Measurements from ENCODE around the gene MNX1. TPM values are rescaled to one million over a fixed set of nuclear protein-coding genes. Genes with fewer than 3 reads are reported as not detected.

The MNX1 gene
- total RNA-seq, 5 donors from 2014 or later (not counting 1 experiment from before 2014, with no cell fraction given), result 0.10 to 0.30 TPM; not detected in 3

GRCh38 chr7:156968183-156968582 is 42.3 kb downstream of the MNX1 start:
- Mint-ChIP-seq H3K27me3 (no peaks in the 10 kb centered on the region), H3K27ac (no peak overlapping the region), H3K9me3 (no peaks in the 10 kb centered on the region), H3K4me3 (no peak overlapping the region), H3K4me1 (no peaks in the 10 kb centered on the region), H3K36me3 (peaks cover 43% of the 10 kb centered on the region)
- H3K4me1 ChIP-seq (ENCODE audit: control insufficient read depth in 1 of 2, extremely low read depth in 1 of 2, insufficient read depth in 2 of 2, low read length in 2 of 2), result no peaks in the 10 kb centered on the region
- ChIA-PET CTCF (no interaction called here), POLR2A (interaction anchor here in 1 of 2 donors (0.7 kb wide), 1 partner anchor 31 kb away, joined by 3 read pairs; no protein-coding TSS in a partner anchor)
- DNase-seq, result no peak
- no peak for ATAC-seq (replicated peaks in 1 of 4)
- H3K27ac ChIP-seq (ENCODE audit: low read length), result no peak overlapping the region
- WGBS (ENCODE audit: insufficient coverage), result 93% methylated on average over 23 of the region's 27 CpGs
- H3K4me3 ChIP-seq (ENCODE audit: control insufficient read depth in 1 of 2, extremely low read depth in 1 of 2, low read length in 1 of 2), result no peak overlapping the region
- no peaks in the 10 kb centered on the region for H3K9me3 ChIP-seq
- H3K36me3 ChIP-seq (ENCODE audit: control insufficient read depth in 2 of 2, extremely low read depth in 1 of 2, insufficient read depth in 1 of 2, low read length in 1 of 2), result peaks cover 14 to 53% of the 10 kb centered on the region in 2 donors
- H3K27me3 ChIP-seq (replicated peaks in 1 of 2; ENCODE audit: control insufficient read depth in 2 of 2, extremely low read depth in 1 of 2, insufficient read depth in 2 of 2, low read length in 1 of 2), result no peaks in the 10 kb centered on the region

GRCh38 chr7:156966387-156966786 is 44.1 kb downstream of the MNX1 start:
- Mint-ChIP-seq H3K9me3 (no peaks in the 10 kb centered on the region), H3K27ac (no peak overlapping the region), H3K4me3 (no peak overlapping the region), H3K27me3 (no peaks in the 10 kb centered on the region), H3K4me1 (no peaks in the 10 kb centered on the region), H3K36me3 (peaks cover 56% of the 10 kb centered on the region)
- DNase-seq (no peak), ATAC-seq (replicated peaks in 1 of 4) (no peak)
- Histone ChIP-seq H3K27me3 (replicated peaks in 1 of 2; ENCODE audit: control insufficient read depth in 2 of 2, extremely low read depth in 1 of 2, insufficient read depth in 2 of 2, low read length in 1 of 2) (no peaks in the 10 kb centered on the region), H3K27ac (ENCODE audit: low read length) (no peak overlapping the region), H3K4me3 (ENCODE audit: control insufficient read depth in 1 of 2, extremely low read depth in 1 of 2, low read length in 1 of 2) (no peak overlapping the region), H3K4me1 (ENCODE audit: control insufficient read depth in 1 of 2, extremely low read depth in 1 of 2, insufficient read depth in 2 of 2, low read length in 2 of 2) (no peaks in the 10 kb centered on the region), H3K9me3 (no peaks in the 10 kb centered on the region), H3K36me3 (ENCODE audit: control insufficient read depth in 2 of 2, extremely low read depth in 1 of 2, insufficient read depth in 1 of 2, low read length in 1 of 2) (peaks cover 14 to 71% of the 10 kb centered on the region in 2 donors)
- 92% methylated on average over 5 of the region's 8 CpGs for WGBS (ENCODE audit: insufficient coverage)
- ChIA-PET CTCF (no interaction called here), POLR2A (no interaction called here)

- Mint-ChIP-seq H3K4me3 (no peak overlapping the region), H3K36me3 (peaks cover 68% of the 10 kb centered on the region), H3K9me3 (no peaks in the 10 kb centered on the region), H3K27me3 (no peaks in the 10 kb centered on the region), H3K4me1 (peaks cover 0 to 5% (median 0%) of the 10 kb centered on the region in 3 donors), H3K27ac (no peak overlapping the region)
- ChIA-PET POLR2A (no interaction called here), CTCF (no interaction called here)
- no peak for DNase-seq
- H3K4me3 ChIP-seq (ENCODE audit: control insufficient read depth in 1 of 2, extremely low read depth in 1 of 2, low read length in 1 of 2), result no peak overlapping the region
- H3K4me1 ChIP-seq (ENCODE audit: control insufficient read depth in 1 of 2, extremely low read depth in 1 of 2, insufficient read depth in 2 of 2, low read length in 2 of 2), result no peaks in the 10 kb centered on the region
- H3K9me3 ChIP-seq, result no peaks in the 10 kb centered on the region
- H3K27me3 ChIP-seq (replicated peaks in 1 of 2; ENCODE audit: control insufficient read depth in 2 of 2, extremely low read depth in 1 of 2, insufficient read depth in 2 of 2, low read length in 1 of 2), result no peaks in the 10 kb centered on the region
- no peak overlapping the region for H3K27ac ChIP-seq (ENCODE audit: low read length)
- H3K36me3 ChIP-seq (ENCODE audit: control insufficient read depth in 2 of 2, extremely low read depth in 1 of 2, insufficient read depth in 1 of 2, low read length in 1 of 2), result peaks cover 14 to 79% of the 10 kb centered on the region in 2 donors
- no peak for ATAC-seq (replicated peaks in 1 of 4)
- WGBS (ENCODE audit: insufficient coverage), result 98% methylated on average over 8 of the region's 11 CpGs
Measured at GRCh38 chr7:156964971-156965370, 45.5 kb downstream of the MNX1 start.

GRCh38 chr7:156963472-156963871 is 47.0 kb downstream of the MNX1 start:
- Histone ChIP-seq H3K36me3 (ENCODE audit: control insufficient read depth in 2 of 2, extremely low read depth in 1 of 2, insufficient read depth in 1 of 2, low read length in 1 of 2) (peaks cover 14 to 91% of the 10 kb centered on the region in 2 donors), H3K27ac (ENCODE audit: low read length) (no peak overlapping the region), H3K27me3 (replicated peaks in 1 of 2; ENCODE audit: control insufficient read depth in 2 of 2, extremely low read depth in 1 of 2, insufficient read depth in 2 of 2, low read length in 1 of 2) (no peaks in the 10 kb centered on the region), H3K4me1 (ENCODE audit: control insufficient read depth in 1 of 2, extremely low read depth in 1 of 2, insufficient read depth in 2 of 2, low read length in 2 of 2) (no peaks in the 10 kb centered on the region), H3K4me3 (ENCODE audit: control insufficient read depth in 1 of 2, extremely low read depth in 1 of 2, low read length in 1 of 2) (no peak overlapping the region), H3K9me3 (no peaks in the 10 kb centered on the region)
- no peak for ATAC-seq (replicated peaks in 1 of 4)
- no peak overlapping the region for H3K4me3 Mint-ChIP-seq
- H3K36me3 Mint-ChIP-seq, result peaks cover 70% of the 10 kb centered on the region
- H3K4me1 Mint-ChIP-seq, result peaks cover 0 to 5% (median 0%) of the 10 kb centered on the region in 3 donors
- H3K27ac Mint-ChIP-seq, result no peak overlapping the region
- no peak for DNase-seq
- H3K9me3 Mint-ChIP-seq, result no peaks in the 10 kb centered on the region
- 80% methylated on average over 12 of the region's 12 CpGs for WGBS (ENCODE audit: insufficient coverage)
- POLR2A ChIA-PET, result interaction anchor here in 1 of 2 donors (0.6 kb wide), 1 partner anchor 344 kb away, joined by 3 read pairs; no protein-coding TSS in a partner anchor
- CTCF ChIA-PET, result no interaction called here
- no peaks in the 10 kb centered on the region for H3K27me3 Mint-ChIP-seq

- Mint-ChIP-seq H3K9me3 (no peaks in the 10 kb centered on the region), H3K4me3 (no peak overlapping the region), H3K4me1 (peaks cover 0 to 5% (median 0%) of the 10 kb centered on the region in 3 donors), H3K36me3 (peaks cover 70% of the 10 kb centered on the region), H3K27ac (no peak overlapping the region), H3K27me3 (no peaks in the 10 kb centered on the region)
- H3K36me3 ChIP-seq (ENCODE audit: control insufficient read depth in 2 of 2, extremely low read depth in 1 of 2, insufficient read depth in 1 of 2, low read length in 1 of 2), result peaks cover 12 to 94% of the 10 kb centered on the region in 2 donors
- ATAC-seq (replicated peaks in 1 of 4) (no peak), DNase-seq (no peak)
- H3K4me1 ChIP-seq (ENCODE audit: control insufficient read depth in 1 of 2, extremely low read depth in 1 of 2, insufficient read depth in 2 of 2, low read length in 2 of 2), result no peaks in the 10 kb centered on the region
- no peak overlapping the region for H3K4me3 ChIP-seq (ENCODE audit: control insufficient read depth in 1 of 2, extremely low read depth in 1 of 2, low read length in 1 of 2)
- no peaks in the 10 kb centered on the region for H3K27me3 ChIP-seq (replicated peaks in 1 of 2; ENCODE audit: control insufficient read depth in 2 of 2, extremely low read depth in 1 of 2, insufficient read depth in 2 of 2, low read length in 1 of 2)
- ChIA-PET POLR2A (no interaction called here), CTCF (no interaction called here)
- H3K9me3 ChIP-seq, result no peaks in the 10 kb centered on the region
- WGBS (ENCODE audit: insufficient coverage), result 97% methylated on average over 9 of the region's 16 CpGs
- H3K27ac ChIP-seq (ENCODE audit: low read length), result no peak overlapping the region
Measured at GRCh38 chr7:156962897-156963296, 47.6 kb downstream of the MNX1 start.

GRCh38 chr7:156962145-156962544 is 48.3 kb downstream of the MNX1 start:
- CTCF ChIA-PET, result no interaction called here
- H3K9me3 Mint-ChIP-seq, result no peaks in the 10 kb centered on the region
- 96% methylated on average over 18 of the region's 18 CpGs for WGBS (ENCODE audit: insufficient coverage)

More at GRCh38 chr7:156962145-156962544, 48.3 kb downstream of the MNX1 start:
- POLR2A ChIA-PET, result no interaction called here
- Mint-ChIP-seq H3K27me3 (no peaks in the 10 kb centered on the region), H3K36me3 (peaks cover 66% of the 10 kb centered on the region), H3K4me1 (peaks cover 0 to 5% (median 0%) of the 10 kb centered on the region in 3 donors), H3K4me3 (no peak overlapping the region), H3K27ac (no peak overlapping the region)
- Histone ChIP-seq H3K9me3 (no peaks in the 10 kb centered on the region), H3K27ac (ENCODE audit: low read length) (no peak overlapping the region), H3K4me3 (ENCODE audit: control insufficient read depth in 1 of 2, extremely low read depth in 1 of 2, low read length in 1 of 2) (no peak overlapping the region), H3K27me3 (replicated peaks in 1 of 2; ENCODE audit: control insufficient read depth in 2 of 2, extremely low read depth in 1 of 2, insufficient read depth in 2 of 2, low read length in 1 of 2) (no peaks in the 10 kb centered on the region), H3K36me3 (ENCODE audit: control insufficient read depth in 2 of 2, extremely low read depth in 1 of 2, insufficient read depth in 1 of 2, low read length in 1 of 2) (peaks cover 11 to 91% of the 10 kb centered on the region in 2 donors), H3K4me1 (ENCODE audit: control insufficient read depth in 1 of 2, extremely low read depth in 1 of 2, insufficient read depth in 2 of 2, low read length in 2 of 2) (no peaks in the 10 kb centered on the region)
- ATAC-seq (replicated peaks in 1 of 4) (no peak), DNase-seq (no peak)
